Mammary microvascular endothelial cell (primary cell): ENCODE measurements around the gene SEM1. TPM values are rescaled to one million over a fixed set of nuclear protein-coding genes. Genes with fewer than 3 reads are reported as not detected.

Source experiments
- total RNA-seq: library from RNA; depleted of rRNA; stranded (reverse); fragments of >200 nt; gene quantifications from 2 replicates; pipeline ENCODE4 v1.2.3, GENCODE V29; 2015

Gene SEM1
- total RNA-seq: 21.6 and 26.7 TPM in 2 replicates

DNA sequence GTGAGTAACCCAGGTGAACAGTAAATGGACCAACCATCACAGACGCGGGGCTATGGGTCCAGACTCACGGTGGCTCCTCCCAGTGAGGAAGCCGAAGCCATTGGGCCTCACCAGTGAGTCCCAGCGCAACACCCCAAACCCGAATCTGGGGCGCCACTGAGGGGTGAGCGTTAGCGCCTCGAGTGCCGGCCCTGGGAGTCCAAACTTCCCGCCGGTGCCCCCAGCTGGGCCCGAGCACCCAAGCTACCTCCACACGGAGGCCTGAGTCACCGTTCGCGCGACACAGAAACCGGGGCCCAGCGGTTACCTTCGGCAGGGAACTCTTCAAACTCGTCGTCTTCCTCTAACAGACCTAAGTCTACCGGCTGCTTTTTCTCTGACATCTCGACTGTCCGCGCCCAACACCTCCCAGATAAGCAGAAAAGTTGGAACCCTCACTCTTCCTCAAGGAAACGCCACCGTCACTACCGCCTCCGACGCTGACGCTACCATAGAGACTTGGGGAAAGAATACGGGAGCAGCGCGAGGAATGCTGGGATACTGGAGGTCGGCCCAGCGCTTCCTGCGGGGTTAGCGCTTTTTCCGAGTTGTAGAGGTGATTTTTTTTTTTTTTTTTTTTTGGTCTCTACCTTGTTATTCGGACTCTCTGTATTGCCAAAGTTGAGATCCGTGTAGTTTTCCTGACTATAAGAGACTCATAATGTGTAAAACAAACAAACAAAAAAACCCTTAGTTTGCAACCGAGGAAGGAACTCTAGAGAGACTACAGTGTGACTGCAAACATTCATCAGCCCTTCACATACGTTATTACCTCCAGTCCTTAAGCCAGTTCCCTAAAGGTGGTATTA lies at the start of gene SEM1:
SEM1 (minus strand) TSS at position 466 of the 848 bp plus-strand sequence; CDS start at position 383, 83 bp downstream.

